HG03139 (cell line): ENCODE measurements around the gene MTRR.
A peak's percentile ranks its signal among the peaks of the same experiment; 100 is the strongest.
"Not testable (repeated sequence)": the region's sequence is repeated elsewhere in the genome, so short reads cannot be mapped to it uniquely, and the experiment has no call there.

ENCODE experiments used
- ATAC-seq: cut with Tn5 transposase; IDR thresholded peaks from one replicate; pipeline ENCODE4 v1.9.1; 2021; ENCODE audit not compliant: unreplicated experiment

The MTRR gene

DNA sequence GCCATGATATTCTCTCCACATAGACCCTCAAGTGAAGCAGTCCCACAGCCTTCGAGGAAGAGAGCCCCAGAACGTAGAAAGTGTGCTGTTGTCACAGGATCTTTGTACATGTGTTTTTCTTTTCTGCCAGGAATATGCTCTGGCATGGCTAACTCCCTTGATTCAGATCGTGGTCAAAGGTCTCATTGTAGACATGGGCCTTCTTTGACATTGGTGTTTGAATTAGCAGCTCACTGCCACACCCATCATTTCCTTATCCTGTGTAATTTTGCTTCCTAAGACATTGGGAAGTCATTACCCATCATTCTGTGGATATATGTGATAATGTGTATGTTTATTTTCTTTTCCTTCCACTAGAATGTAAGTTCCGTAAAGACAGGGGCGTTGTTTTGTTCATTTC lies 25.5 kb downstream of the MTRR start:
- no peak for ATAC-seq

DNA sequence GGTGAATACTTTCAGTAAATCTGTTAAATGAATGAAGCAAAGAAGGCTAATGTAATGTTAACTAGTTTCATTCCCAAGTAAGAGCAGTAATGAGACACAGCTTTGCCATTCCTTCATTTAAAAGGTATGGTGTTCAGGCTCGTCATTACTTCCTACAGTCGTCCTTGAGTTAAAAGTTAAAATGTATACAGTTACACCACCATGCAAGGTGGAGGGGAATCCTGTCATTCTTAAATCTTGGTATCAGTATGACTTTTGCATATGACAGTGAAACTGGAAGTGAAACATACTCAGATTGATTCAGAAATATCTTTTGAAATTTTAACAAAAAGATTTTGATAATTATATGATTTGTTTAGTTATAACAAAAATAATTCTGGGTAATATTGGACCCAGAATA lies 25.9 kb downstream of the MTRR start:
- ATAC-seq = peak; percentile 96

GRCh38 chr5:7897014-7897600 lies 28.2 kb downstream of the MTRR start:
- ATAC-seq = no peak

DNA sequence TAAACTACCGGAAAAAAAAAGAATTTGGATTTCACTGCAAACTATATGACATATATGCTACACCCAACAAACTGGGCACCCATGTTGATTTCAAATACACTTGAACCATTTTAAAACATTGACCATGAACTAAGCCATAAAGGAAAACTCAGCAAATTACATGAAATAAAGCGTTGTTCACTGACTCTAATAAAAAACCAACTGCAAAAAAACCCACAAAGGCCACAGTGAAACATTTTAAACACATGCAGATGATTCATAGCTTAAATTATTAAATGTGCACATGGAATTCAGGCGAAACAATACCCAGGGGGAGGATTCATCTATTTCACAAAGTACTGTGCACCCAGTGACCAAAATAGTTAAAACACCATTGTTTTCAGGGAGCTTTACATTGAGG lies 33.3 kb downstream of the MTRR start:
- no peak for ATAC-seq

DNA sequence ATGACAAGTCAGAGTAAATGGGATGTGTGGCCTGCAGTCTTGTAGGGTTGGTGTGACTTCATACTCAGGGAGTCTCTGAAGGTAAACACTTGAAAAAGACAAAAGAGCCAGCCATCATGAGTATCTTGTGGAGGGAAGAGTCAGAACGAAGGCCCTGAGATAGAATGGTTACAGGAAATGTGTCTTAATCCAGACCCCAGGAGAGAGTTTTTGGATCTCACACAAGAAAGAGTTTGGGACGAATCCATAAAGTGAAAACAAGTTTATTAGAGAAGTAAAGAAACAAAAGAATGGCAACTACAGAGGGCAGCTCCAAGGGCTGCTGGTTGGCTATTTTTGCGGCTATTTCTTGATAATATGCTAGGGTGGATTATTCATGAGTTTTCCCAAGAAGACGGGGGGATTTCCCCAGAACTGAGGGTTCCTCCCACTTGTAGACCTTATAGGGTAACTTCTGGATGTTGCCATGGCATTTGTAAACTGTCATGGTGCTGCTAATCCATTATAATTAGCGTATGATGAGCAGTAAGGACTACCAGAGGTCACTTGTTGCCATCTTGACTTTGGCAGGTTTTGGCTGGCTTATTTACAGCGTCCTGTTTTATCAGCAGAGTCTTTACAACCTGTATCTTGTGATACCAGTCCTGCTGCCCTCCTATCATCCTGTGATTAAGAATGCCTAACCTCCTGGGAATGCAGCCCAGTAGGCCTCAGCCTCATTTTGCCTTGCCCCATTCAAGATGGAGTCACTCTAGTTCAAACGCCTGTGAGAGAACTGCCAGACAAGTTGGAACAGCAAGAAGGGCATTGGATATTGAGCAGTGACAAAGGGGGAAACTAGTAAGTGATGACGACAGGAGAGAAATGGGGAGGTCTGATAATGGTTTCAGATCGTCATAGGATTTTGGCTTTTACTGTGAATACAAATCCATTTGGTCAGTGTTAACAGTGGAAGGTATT lies 34.0 kb downstream of the MTRR start:
- no peak for ATAC-seq

DNA sequence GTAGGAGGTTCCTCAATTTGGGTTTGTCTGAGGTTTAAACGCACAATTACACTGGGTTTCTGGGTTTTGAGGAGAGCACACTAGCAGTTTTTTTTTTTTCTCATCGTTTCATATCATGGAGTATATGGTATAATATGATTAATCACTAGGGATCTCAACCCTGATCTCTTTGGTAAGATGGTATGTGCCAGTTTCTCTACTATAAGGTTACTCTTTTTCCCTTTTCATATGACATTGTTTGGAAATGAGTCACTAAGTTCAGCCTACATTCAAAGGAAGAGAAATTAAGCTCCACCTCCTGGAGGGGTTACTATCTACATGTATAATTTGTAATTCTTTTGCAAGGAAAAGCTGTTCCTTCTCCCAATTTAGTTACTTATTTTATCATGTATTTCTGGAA lies 35.2 kb downstream of the MTRR start:
- no peak for ATAC-seq

DNA sequence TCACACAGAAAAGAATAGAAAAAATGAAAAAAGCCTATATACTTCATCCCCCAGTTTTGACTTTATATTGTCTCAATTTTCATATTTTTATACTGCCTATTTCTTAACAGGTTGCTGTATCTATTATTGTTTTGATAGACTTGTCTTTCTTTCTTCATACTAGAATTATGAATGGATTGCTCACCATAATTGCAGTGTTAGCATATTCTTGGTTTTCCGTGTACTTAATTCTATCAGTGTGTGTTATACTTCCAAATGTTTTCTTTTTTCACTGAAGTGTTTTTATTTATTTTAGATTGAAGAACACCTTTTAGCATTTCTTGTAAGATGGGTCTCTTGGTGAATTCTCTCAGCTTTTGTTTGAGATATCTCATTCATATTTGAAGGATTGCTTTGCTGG lies 38.7 kb downstream of the MTRR start:
- ATAC-seq = no peak

- no peak for ATAC-seq
Observed at GRCh38 chr5:7908317-7908716, 39.4 kb downstream of the MTRR start.

GRCh38 chr5:7910738-7911428 lies 41.9 kb downstream of the MTRR start:
- no peak for ATAC-seq

GRCh38 chr5:7911429-7911771 lies 42.5 kb downstream of the MTRR start:
- not testable (repeated sequence) for ATAC-seq

GRCh38 chr5:7916171-7916804 lies 47.3 kb downstream of the MTRR start:
- no peak for ATAC-seq

- no peak for ATAC-seq
Observed at GRCh38 chr5:7917130-7918123, 48.5 kb downstream of the MTRR start.

GRCh38 chr5:7925961-7926695 lies 57.2 kb downstream of the MTRR start:
- ATAC-seq = no peak

DNA sequence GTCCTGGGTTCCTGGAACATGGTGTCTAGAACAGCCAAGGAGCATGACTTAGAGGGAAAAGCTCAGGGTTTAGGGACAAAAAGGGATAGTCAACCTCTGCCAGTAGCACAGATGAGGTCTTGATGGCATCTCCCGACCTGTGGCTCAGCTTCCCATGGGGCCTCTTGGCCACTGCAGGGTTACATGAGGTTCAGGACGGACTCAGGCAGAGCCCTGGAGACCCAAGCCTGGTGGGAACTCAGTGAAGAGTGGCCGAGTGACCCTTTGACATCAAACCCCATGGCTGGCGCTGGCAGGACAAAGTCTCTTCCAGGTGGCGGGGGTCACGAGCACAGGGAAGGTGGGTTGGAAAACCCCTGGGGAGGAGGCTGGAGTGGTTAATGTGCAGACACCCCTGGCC lies 57.8 kb downstream of the MTRR start:
- no peak for ATAC-seq

DNA sequence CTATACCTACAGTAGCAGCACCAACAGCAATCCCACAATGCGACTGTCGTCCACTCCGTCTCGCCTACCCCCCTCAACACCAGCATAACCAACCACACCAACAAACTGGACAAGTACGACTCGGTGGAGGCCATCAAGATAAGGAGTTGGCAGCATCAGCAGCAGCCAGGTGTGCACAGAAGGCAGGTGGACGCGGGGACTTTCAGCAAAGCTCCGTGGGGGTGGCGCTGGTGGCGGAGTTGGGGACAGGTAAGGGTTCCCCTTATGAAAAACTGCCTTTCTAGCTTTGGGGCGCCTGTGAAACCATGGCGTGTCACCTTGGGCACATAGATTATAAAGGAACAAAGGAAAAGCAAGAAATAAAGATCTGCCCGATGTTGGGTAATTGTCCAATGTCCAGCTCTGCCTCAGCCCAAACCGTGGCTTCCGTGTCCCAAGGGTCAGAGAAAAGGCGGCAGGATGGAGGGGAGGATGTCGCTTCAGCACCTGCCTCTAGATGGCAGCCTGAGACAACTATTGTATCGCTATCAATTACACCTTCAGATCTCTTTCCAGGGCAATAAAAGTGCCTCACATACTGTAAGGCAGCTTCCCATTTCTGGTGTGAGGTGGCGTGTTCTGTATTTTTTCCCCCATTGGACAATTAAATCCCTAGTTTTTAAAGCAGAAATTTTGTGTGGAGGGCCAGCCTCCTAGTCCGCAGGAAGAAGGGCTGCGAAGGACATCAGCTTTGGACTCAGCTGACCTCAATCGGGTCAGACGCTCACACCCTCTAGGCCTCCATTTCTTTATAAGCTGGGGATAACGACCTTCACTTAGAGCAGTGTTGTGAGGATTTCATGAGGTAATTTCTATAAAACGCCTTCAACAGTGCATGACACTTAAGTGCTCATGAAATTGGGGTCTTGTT lies 58.8 kb downstream of the MTRR start:
- peak; percentile 92 for ATAC-seq

DNA sequence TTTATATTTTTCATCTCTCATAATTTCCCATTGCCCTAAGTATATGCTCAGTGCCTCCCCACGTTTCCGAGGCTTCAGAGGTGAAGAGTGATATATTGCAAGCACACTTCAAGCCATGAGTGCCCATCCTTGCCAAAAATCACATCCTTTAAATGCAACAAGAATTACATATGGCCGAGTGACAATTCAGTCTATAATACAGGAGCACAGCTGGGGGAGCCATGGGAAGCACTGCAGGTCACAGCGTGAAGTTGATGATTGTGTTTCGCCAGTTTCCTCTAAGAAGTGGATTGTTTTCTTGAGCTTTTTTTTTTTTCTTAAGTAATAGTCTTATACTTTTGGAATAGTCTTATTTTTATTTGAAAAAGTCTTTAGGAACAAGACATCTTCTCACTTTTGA lies 61.1 kb downstream of the MTRR start:
- no peak for ATAC-seq

DNA sequence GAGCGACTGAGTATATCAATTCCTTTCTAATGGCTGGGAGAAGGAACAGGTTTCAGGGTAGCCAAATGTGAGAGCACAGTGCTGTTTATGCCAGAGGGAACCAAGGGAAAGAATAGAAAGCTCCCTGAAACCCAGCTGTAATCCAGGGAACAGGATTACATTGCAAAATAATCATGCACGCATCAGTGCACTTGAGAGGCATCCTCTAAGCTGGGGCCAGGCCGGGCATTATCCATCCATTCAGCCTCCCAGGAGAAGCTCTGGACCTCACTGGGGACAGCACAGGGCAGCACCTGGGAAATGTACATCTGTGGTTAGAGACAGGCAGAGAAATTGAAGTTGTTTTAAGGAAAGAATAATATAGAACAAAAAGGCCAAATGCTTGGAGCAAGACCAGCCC lies 72.7 kb downstream of the MTRR start:
- ATAC-seq = no peak

GRCh38 chr5:7947301-7947700 lies 78.4 kb downstream of the MTRR start:
- ATAC-seq = no peak
